Left renal cortex interstitium (tissue), 4 donors: Measurements from ENCODE around the gene GALNT1. TPM values are rescaled to one million over a fixed set of nuclear protein-coding genes. Genes with fewer than 3 reads are reported as not detected.

Experiments used
- DNase-seq, 4 donors: peaks; one replicate each; pipeline ENCODE4 v3.0.0-alpha.2; 2013; ENCODE audit warnings: low read depth in 4 of 4, low spot score in 2 of 4, missing footprints in 1 of 4
- polyA plus RNA-seq, 4 donors: library from polyadenylated mRNA; unstranded; fragments of 120-200 nt; gene quantifications; one replicate each; pipeline ENCODE4 v1.2.1, GENCODE V29; 2013; ENCODE audit not compliant: insufficient read length in 4 of 4

Gene GALNT1
- polyA plus RNA-seq, 4 donors, result 53.8 to 76.8 (median 65.6) TPM

DNA sequence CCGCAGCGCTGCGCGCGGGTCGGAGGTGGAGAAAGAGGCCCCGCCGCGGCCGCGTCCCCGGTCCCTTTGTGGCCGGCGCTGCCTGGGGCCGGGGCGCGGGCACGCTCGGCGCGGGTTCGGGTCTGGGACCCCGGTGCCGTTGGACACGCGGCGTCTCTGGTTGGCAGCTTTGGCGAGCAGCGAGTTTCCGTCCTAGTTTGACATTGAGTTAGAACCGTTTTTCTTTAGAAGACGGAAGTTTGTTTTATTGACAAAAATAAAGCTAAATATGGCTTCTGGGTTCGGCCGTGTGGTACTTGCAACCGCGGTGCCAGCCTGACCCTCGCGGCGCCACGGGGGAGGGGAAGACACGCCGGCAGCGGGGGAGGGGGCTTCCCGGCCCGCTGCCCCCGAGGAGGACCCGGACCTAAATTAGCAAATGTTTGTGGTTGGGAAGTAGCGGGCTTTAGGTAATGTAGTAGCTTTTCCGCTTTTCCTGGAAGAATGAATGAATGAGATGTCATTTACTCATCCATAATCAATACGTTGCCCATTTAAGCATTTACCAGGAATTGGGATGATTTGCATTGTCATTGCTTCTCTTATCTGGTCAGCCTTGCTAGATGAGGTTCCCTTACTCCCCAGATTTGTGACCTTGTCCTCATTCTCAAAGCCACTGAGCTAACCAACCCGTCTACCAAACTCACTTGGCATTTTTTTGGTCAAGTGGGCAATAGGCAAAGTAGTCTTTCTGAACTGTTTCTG, 530 bp downstream of the GALNT1 start:
- peak in 2 of 4 donors; percentile 19 for DNase-seq

DNA sequence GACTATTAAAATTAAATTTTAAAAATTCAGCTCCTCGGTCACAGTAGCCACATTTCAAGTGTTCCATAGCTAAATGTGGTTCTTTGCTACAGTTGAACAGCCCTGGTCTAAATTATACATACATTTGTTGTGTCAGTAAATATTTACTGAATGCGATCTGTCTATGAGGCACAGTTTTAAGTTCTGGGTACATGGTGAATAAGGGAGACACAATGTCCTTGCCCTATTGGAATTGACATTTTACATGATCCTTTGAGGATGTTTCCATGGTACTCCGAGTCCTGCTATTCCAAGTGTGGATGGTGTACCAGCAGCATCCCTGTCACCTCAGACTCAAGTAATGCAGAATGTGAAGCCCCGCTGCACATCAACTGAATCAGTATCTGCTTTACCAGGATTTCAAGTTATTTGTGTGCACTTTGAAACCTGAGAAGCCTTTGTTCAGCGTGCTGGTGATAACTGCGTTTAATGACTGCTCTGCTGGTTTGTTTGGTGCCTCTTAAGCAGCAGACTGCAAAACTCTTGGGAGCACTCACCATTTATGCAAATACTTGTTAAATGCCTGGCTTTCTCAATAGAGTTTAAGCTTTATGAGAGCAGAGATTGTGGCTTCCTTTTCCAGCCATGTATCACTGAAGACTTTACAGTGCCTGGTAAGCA, 1.5 kb downstream of the GALNT1 start:
- peak in 1 of 4 donors; percentile 23 for DNase-seq

DNA sequence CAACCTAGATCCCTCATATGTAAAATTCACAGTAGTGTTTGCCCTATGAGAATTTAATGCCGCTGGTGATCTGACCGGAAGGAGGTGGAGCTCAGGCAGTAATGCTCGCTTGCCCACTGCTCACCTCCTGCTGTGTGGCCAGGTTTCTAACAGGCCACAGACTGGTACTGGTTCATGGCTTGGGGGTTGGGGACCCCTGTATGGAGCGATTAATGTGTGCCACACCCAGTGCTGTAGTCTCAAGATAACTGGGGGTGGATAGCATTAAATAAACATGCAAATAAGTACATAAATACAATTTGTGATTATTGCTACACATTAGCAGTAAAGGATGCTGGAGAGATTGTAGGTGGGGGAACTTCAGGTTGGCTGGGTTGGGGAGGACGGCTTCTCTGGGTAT, 3.2 kb downstream of the GALNT1 start:
- no peak for DNase-seq

- no peak for DNase-seq
Measured at GRCh38 chr18:35585608-35586007, 4.1 kb downstream of the GALNT1 start.

DNA sequence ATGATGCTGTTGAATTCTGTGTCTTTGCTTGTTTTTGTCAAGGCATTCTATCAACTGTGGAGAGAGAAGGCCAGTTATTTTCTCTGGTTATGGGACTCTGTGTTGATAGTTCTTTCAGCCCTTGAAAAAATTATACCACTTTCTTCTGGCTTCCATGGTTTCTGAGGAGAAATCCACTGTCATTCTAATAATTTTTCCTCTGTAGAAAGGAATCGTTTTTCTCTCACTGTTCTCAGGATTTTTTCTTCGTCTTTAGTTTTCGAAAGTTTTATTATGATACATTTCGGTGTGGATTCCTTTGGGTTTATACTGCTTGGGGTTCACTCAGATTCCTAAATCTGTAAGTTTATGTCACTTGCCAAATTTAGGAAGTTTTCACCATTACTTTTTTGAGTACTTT, 6.6 kb downstream of the GALNT1 start:
- DNase-seq, result no peak

DNA sequence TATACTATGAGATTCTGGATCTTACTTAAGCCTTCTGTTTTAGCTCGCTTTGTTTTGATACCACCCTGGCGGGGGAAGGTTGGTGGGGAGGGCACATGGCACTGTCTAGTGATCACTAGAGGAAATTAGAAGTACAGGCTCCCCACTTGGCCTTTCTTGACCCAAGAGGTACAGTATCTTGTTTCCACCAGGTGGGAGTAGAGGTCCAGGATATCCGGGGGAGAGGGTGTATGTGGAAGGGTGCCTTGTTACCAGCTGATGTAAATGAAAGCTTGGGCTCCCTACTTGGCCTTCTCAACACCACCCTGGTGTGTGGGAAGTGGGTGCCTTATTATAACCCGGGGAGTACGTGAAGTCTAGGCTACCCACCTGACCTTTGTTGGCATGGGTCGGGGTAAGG, 7.5 kb downstream of the GALNT1 start:
- no peak for DNase-seq

GRCh38 chr18:35589546-35589945, 8.0 kb downstream of the GALNT1 start:
- no peak for DNase-seq

DNA sequence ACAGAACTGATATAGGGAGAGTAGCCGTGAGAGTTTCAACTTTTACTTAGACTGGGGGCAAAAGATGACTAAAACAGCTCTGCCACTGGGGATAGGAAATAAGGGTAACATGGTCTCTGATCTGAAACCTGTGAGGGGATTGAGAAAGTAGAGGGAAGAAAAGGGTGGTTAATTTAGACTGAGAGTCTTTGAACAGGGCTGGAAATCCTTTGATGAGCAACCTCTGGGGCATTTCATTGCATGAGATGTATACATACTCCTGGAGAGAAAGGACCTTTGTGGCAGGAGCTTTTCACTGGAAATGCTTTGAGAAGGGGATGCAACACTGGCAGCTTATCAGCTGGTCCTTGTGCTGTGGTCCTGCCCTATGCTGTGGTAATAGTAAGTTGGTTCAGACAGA, 9.4 kb downstream of the GALNT1 start:
- no peak for DNase-seq

DNA sequence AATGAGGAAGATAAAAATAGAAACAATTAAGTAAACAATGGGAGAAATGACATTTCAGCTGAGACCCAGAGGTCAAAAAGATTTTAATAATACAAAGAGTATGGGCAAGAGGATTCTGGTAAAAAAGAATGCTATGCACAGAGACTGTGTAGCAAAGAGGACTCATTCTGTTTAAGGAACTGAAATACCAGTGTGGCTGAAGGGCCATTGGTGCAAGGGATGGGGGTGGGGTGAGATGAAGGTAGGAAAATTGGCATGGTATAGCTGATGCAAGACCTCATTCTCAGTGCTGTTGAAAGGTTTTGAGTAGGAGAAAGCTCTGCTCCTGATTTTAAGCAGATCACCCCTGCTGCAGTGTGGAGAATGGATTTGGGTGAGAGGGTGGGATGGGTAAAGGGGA, 10.8 kb downstream of the GALNT1 start:
- DNase-seq, result no peak

DNA sequence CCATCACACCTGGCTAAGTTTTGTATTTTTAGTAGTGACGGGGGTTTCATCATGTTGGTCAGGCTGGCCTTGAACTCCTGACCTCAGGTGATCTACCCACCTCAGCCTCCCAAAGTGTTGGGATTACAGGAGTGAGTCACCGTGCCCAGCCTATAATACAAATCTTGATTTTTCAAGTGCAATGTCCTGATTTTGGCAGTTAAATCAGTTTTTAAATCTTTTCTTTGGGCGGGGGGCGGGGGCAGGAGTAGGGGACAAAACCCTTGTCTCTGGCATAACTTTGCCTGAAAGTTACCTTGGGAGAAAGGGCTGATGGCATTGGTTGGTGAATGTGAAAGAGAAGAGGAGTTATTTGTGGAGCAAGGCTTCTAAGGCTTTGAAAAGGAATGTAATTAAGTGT, 12.3 kb downstream of the GALNT1 start:
- DNase-seq, result no peak

DNA sequence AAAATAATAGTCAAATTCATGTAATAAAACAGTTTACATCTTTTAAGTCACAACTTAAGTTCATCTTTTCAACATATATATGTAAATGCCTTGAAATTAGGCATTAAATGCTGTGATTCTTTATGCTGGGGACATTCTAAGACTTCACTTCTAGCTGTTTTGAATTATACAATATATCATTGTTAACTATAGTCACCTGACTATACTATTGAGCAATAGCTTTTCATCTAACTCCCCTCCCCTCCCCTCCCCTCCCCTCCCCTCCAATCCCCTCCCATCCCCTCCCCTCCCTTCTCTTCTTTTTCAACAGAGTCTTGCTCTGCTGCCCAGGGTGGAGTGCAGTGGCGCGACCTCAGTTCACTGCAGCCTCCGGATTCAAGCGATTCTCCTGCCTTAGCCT, 16.2 kb downstream of the GALNT1 start:
- DNase-seq, result no peak

DNA sequence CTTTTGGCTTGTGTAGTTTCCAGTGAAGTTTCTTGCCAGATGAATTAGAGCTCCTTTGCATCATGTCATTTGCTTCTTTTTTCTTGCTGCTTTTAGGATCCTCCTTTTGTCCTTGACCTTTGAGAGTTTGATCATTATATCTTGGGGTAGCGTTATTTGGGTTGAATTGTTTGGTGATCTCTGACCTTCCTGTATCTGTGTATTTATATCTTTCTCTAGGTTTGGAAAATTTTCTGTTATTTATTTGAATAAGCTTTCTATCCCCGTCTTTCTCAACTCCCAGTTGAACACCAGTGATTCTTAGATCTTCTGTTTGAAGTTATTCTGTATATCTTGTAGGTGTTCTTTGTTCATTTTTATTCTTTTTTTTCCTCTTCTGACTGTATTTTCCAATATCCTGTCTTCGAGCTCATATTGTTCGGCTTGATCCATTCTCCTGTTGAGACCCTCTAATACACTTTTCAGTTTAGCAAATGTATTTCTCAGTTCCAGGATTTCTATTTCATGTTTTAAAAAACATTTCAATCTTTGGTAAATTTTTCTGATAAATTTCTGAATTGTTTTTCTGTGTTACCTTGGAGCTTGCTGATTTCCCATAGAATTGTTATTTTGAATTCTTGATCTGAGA, 20.8 kb downstream of the GALNT1 start:
- DNase-seq, result no peak

DNA sequence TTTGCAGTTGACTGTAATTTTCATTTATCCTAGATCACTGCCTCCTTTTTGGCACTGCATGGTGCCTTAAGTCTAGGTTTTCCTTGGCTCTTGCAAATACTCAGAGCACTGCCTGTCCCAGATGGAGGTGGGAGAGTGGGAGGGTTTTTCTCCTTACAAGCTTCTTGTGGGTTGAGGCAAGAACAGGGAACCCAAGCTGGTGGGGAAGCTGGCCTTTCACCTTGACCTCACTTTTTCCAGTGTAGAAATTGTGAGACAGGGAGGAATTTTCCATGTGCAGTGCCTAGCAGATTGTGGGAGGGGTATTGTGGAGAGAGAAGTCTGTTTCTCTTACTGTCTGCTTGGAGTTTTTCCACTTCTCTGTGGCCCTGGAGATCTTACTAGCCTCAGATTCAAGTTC, 21.5 kb downstream of the GALNT1 start:
- no peak for DNase-seq

DNA sequence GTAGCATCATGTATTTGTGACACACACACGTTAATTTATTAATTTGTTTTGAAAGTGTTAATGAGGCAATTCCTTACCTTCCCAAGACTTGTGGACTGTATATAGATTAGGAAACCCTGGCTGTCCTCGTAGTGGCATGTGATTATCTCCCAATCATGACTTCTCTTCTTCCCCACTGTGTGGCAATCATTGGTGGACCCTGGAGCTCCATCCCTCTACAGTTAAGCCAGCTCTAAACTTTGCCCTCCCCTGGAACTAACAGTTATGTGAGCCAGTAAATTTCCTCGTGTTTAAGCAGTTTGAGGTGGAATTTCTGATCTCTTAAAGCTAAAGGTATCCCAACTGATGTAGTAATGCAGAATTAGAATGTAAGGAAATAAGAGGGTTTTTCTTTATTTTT, 22.0 kb downstream of the GALNT1 start:
- DNase-seq, result no peak

GRCh38 chr18:35604369-35604768, 22.8 kb downstream of the GALNT1 start:
- no peak for DNase-seq

GRCh38 chr18:35605686-35606417, 24.3 kb downstream of the GALNT1 start:
- DNase-seq, result no peak

- no peak for DNase-seq
Measured at GRCh38 chr18:35609236-35609635, 27.7 kb downstream of the GALNT1 start.

DNA sequence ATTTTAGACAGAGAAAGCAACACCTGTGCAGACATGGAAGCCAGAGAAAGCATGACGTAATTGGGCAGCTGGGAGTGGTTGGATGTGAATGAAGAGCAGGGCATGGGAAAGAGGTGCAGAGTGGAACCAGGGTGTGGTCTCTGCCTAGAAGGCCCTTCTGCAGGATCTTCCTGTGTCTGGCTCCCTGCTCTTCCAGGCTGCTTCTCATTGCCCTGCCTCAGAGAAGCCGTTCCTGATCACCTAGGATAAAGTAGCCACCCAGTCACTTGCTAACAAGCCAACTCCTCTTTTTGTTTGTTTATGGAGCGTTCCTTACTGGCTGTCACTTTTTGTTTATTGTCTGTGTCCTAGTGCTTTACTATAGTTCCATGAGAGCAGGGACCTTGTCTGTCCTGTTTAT, 28.5 kb downstream of the GALNT1 start:
- no peak for DNase-seq

DNA sequence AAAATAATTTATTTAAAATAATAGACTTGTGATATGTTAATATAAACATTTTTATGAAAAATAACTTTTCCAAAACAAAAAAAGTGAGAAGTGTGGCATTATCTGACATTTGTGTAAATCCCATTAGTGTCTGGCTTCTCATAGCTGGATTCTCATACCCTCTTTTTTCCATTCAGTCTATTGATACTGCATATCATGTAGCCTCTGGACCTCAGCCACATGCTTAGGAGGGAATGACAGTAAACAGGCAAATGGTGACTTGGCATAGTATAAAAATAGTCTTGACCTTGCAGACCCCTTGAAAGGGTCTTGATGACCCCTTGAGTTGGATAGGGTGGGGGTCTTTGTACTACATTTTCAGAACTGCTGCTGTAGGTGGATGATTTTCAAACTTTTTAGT, 29.2 kb downstream of the GALNT1 start:
- no peak for DNase-seq

GRCh38 chr18:35611518-35611917, 30.0 kb downstream of the GALNT1 start:
- DNase-seq, result no peak

DNA sequence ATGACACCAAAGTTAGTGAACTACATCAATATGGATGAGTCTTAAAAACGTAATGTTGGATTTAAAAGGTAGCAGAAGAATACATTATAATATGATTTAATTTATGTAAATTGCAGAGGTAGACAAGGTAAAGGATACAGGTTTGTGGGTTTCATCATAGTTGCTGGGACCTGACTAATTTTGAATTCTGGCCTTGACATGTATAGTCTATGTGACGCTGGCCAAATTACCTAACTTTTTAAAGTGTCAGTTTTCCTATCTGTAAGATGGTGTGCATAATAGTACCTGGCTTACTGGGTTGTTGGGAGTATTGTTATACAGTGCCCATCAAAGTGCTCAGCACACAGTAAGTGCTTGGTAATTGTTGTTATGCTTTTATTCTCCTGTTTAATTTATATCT, 34.5 kb downstream of the GALNT1 start:
- no peak for DNase-seq
